DND-41 (cell line): ENCODE data around the gene KLRF1.

ENCODE experiments used
- ATAC-seq: fragments of 200-7000 bp; cut with Tn5 transposase; 3 replicates; pipeline ENCODE4 v1.9.1; 2021; ENCODE audit warnings: low read depth; ENCODE audit not compliant: insufficient read depth
- DNase-seq: peaks from one replicate; pipeline ENCODE4 v3.0.0-alpha.2; 2020
- H2AFZ ChIP-seq: 2 replicates; pipeline ENCODE4 v1.6.0; 2012; ENCODE audit warnings: low read depth, low read length
- H3K27ac ChIP-seq: 2 replicates; pipeline ENCODE4 v1.5.1; 2012; ENCODE audit warnings: low read length, inconsistent platforms
- H3K27me3 ChIP-seq: fragments of 200-600 bp; sonication (generic); 2 replicates; pipeline ENCODE4 v1.6.0; 2012; ENCODE audit warnings: low read length, mild to moderate bottlenecking, inconsistent platforms; ENCODE audit not compliant: insufficient read depth, poor library complexity
- H3K36me3 ChIP-seq: 2 replicates; pipeline ENCODE4 v1.5.1; 2012; ENCODE audit warnings: low read length, inconsistent platforms; ENCODE audit not compliant: insufficient read depth
- H3K4me1 ChIP-seq: 2 replicates; pipeline ENCODE4 v1.5.1; 2012; ENCODE audit warnings: mild to moderate bottlenecking, low read length; ENCODE audit not compliant: insufficient read depth
- H3K4me2 ChIP-seq: 2 replicates; pipeline ENCODE4 v1.6.0; 2012; ENCODE audit warnings: mild to moderate bottlenecking, moderate library complexity, low read length, inconsistent platforms; ENCODE audit not compliant: insufficient read depth
- H3K4me3 ChIP-seq, 2 experiments: fragments of 200-600 bp in 1 of 2; shearing (Covaris generic) in 1 of 2; 2 replicates each; pipeline ENCODE4 v1.5.1; 2012 to 2016; ENCODE audit warnings: inconsistent platforms in 2 of 2, low read length in 2 of 2, mild to moderate bottlenecking in 2 of 2, low read depth in 1 of 2, moderate library complexity in 1 of 2
- H3K79me2 ChIP-seq: 2 replicates; pipeline ENCODE4 v1.6.0; 2012; ENCODE audit warnings: low read length, inconsistent platforms; ENCODE audit not compliant: insufficient read depth
- H3K9ac ChIP-seq: 2 replicates; pipeline ENCODE4 v1.6.0; 2012; ENCODE audit warnings: low read depth, mild to moderate bottlenecking, inconsistent platforms, low read length, moderate library complexity
- H3K9me3 ChIP-seq: 2 replicates; pipeline ENCODE4 v1.5.1; 2012; ENCODE audit warnings: low read length, moderate library complexity, mild to moderate bottlenecking, inconsistent platforms; ENCODE audit not compliant: insufficient read depth, severe bottlenecking
- H4K20me1 ChIP-seq: 2 replicates; pipeline ENCODE4 v1.6.0; 2012; ENCODE audit warnings: low read length; ENCODE audit not compliant: insufficient read depth
- CTCF ChIP-seq: IDR thresholded peaks from 2 replicates; pipeline ENCODE4 v1.5.1; 2012; ENCODE audit warnings: borderline replicate concordance, low read length, moderate library complexity, mild to moderate bottlenecking; ENCODE audit not compliant: poor library complexity, severe bottlenecking; ENCODE audit errors: extremely low read depth
- EZH2 ChIP-seq: IDR thresholded peaks from 3 replicates; pipeline ENCODE4 v1.6.1; 2012; ENCODE audit warnings: borderline replicate concordance, low read depth, mild to moderate bottlenecking, moderate library complexity, low read length, inconsistent platforms; ENCODE audit not compliant: severe bottlenecking

KLRF1 gene

GRCh38 chr12:9793779-9794395, 33.4 kb upstream of the KLRF1 start:
- no peaks in the 10 kb centered on the region for H4K20me1 ChIP-seq
- H3K9me3 ChIP-seq, result no peaks in the 10 kb centered on the region
- ATAC-seq, result no peak
- H3K4me2 ChIP-seq, result no peak overlapping the region
- peaks cover 26% of the 10 kb centered on the region for H3K4me1 ChIP-seq
- H3K27me3 ChIP-seq, result no peaks in the 10 kb centered on the region
- no peak overlapping the region for H3K4me3 ChIP-seq
- no peak overlapping the region for H3K27ac ChIP-seq
- no peak for DNase-seq
- H2AFZ ChIP-seq, result no peak overlapping the region; the same call in 1 of the 2 replicates
- H3K79me2 ChIP-seq, result no peaks in the 10 kb centered on the region
- no peak overlapping the region for H3K9ac ChIP-seq
- no peaks in the 10 kb centered on the region for H3K36me3 ChIP-seq
- no peak for TF ChIP-seq EZH2

GRCh38 chr12:9794484-9795093, 32.7 kb upstream of the KLRF1 start:
- Histone ChIP-seq H2AFZ (no peak overlapping the region; the same call in 1 of the 2 replicates), H3K9me3 (no peaks in the 10 kb centered on the region), H3K4me1 (peaks cover 26% of the 10 kb centered on the region), H3K27me3 (no peaks in the 10 kb centered on the region), H3K79me2 (no peaks in the 10 kb centered on the region), H3K4me3 (no peak overlapping the region), H4K20me1 (no peaks in the 10 kb centered on the region), H3K36me3 (no peaks in the 10 kb centered on the region), H3K9ac (no peak overlapping the region), H3K27ac (no peak overlapping the region), H3K4me2 (no peak overlapping the region)
- TF ChIP-seq EZH2, result no peak
- TF ChIP-seq CTCF, result no peak
- no peak for DNase-seq
- ATAC-seq, result no peak

GRCh38 chr12:9795945-9796344, 31.3 kb upstream of the KLRF1 start:
- no peaks in the 10 kb centered on the region for H3K79me2 ChIP-seq
- DNase-seq (no peak), ATAC-seq (no peak)
- H3K9ac ChIP-seq, result no peak overlapping the region
- no peaks in the 10 kb centered on the region for H4K20me1 ChIP-seq
- no peak overlapping the region for H2AFZ ChIP-seq
- no peak overlapping the region for H3K4me3 ChIP-seq
- H3K4me2 ChIP-seq, result no peak overlapping the region
- TF ChIP-seq CTCF (no peak), EZH2 (no peak)
- peaks cover 26% of the 10 kb centered on the region for H3K4me1 ChIP-seq
- H3K9me3 ChIP-seq, result no peaks in the 10 kb centered on the region
- H3K36me3 ChIP-seq, result no peaks in the 10 kb centered on the region
- H3K27ac ChIP-seq, result no peak overlapping the region
- no peaks in the 10 kb centered on the region for H3K27me3 ChIP-seq

GRCh38 chr12:9796346-9796745, 30.9 kb upstream of the KLRF1 start:
- H3K9me3 ChIP-seq, result no peaks in the 10 kb centered on the region
- H3K27me3 ChIP-seq, result no peaks in the 10 kb centered on the region
- no peak overlapping the region for H3K4me2 ChIP-seq
- no peak for DNase-seq
- no peak for TF ChIP-seq EZH2
- TF ChIP-seq CTCF, result no peak
- ATAC-seq, result no peak
- H3K4me3 ChIP-seq, result no peak overlapping the region
- no peaks in the 10 kb centered on the region for H3K36me3 ChIP-seq
- no peak overlapping the region for H2AFZ ChIP-seq
- H3K9ac ChIP-seq, result no peak overlapping the region
- no peak overlapping the region; the same call in 1 of the 2 replicates for H3K27ac ChIP-seq
- H4K20me1 ChIP-seq, result no peaks in the 10 kb centered on the region
- peaks cover 26% of the 10 kb centered on the region for H3K4me1 ChIP-seq
- H3K79me2 ChIP-seq, result no peaks in the 10 kb centered on the region
